H7 (cell line): Measurements from ENCODE around the gene SLC6A11. TPM values are rescaled to one million over a fixed set of nuclear protein-coding genes. Genes with fewer than 3 reads are reported as not detected.

ENCODE experiments used
- DNase-seq: peaks from one replicate; pipeline ENCODE4 v3.0.0; 2012
- H3K27me3 ChIP-seq: 2 replicates; pipeline ENCODE4 v1.6.0; 2011; ENCODE audit warnings: mild to moderate bottlenecking, low read length; ENCODE audit not compliant: control insufficient read depth, insufficient read depth
- H3K36me3 ChIP-seq: replicated peaks from 2 replicates; pipeline ENCODE4 v1.5.1; 2011; ENCODE audit warnings: low read length; ENCODE audit not compliant: control insufficient read depth, insufficient read depth
- H3K4me3 ChIP-seq: 2 replicates; pipeline ENCODE4 v1.5.1; 2011; ENCODE audit warnings: low read depth, mild to moderate bottlenecking, control low read depth, low read length, moderate library complexity; ENCODE audit not compliant: insufficient read depth
- total RNA-seq: library from RNA; depleted of rRNA; stranded (reverse); fragments of >200 nt; shearing (Covaris generic); gene quantifications from 2 replicates; pipeline ENCODE4 v1.2.3, GENCODE V29; 2014

SLC6A11 gene
- total RNA-seq, 1 experiment from 2014 or later, result 0.24 TPM

GRCh38 chr3:10779293-10779805 is 36.7 kb upstream of the SLC6A11 start:
- H3K27me3 ChIP-seq, result no peaks in the 10 kb centered on the region; the same call in 1 of the 2 replicates
- no peaks in the 10 kb centered on the region for H3K36me3 ChIP-seq
- DNase-seq, result no peak
- H3K4me3 ChIP-seq, result no peak overlapping the region

- no peak overlapping the region for H3K4me3 ChIP-seq
- DNase-seq, result no peak
- no peaks in the 10 kb centered on the region; the same call in 1 of the 2 replicates for H3K27me3 ChIP-seq
- H3K36me3 ChIP-seq, result no peaks in the 10 kb centered on the region
These were observed 35.8 kb upstream of the SLC6A11 start for GRCh38 chr3:10780243-10780642.

- no peak for DNase-seq
- H3K36me3 ChIP-seq, result no peaks in the 10 kb centered on the region
- H3K27me3 ChIP-seq, result no peaks in the 10 kb centered on the region; the same call in 1 of the 2 replicates
- no peak overlapping the region for H3K4me3 ChIP-seq
These were observed 35.1 kb upstream of the SLC6A11 start for GRCh38 chr3:10780922-10781321.

- Histone ChIP-seq H3K27me3 (no peaks in the 10 kb centered on the region; the same call in 1 of the 2 replicates), H3K36me3 (no peaks in the 10 kb centered on the region), H3K4me3 (no peak overlapping the region)
- no peak for DNase-seq
These were observed 34.0 kb upstream of the SLC6A11 start for GRCh38 chr3:10781981-10782380.

GRCh38 chr3:10783360-10784351 is 32.4 kb upstream of the SLC6A11 start:
- Histone ChIP-seq H3K27me3 (no peaks in the 10 kb centered on the region; the same call in 1 of the 2 replicates), H3K36me3 (no peaks in the 10 kb centered on the region), H3K4me3 (no peak overlapping the region)
- DNase-seq, result peak; percentile 75

GRCh38 chr3:10786640-10787039 is 29.4 kb upstream of the SLC6A11 start:
- Histone ChIP-seq H3K36me3 (no peaks in the 10 kb centered on the region), H3K27me3 (no peaks in the 10 kb centered on the region), H3K4me3 (no peak overlapping the region)
- DNase-seq, result no peak

- Histone ChIP-seq H3K36me3 (no peaks in the 10 kb centered on the region), H3K4me3 (no peak overlapping the region), H3K27me3 (no peaks in the 10 kb centered on the region)
- DNase-seq, result no peak
These were observed 27.6 kb upstream of the SLC6A11 start for GRCh38 chr3:10788451-10788850.

GRCh38 chr3:10790713-10791112 is 25.3 kb upstream of the SLC6A11 start:
- no peaks in the 10 kb centered on the region for H3K36me3 ChIP-seq
- H3K4me3 ChIP-seq, result no peak overlapping the region
- H3K27me3 ChIP-seq, result no peaks in the 10 kb centered on the region
- no peak for DNase-seq

- Histone ChIP-seq H3K27me3 (no peaks in the 10 kb centered on the region), H3K36me3 (no peaks in the 10 kb centered on the region), H3K4me3 (no peak overlapping the region)
- DNase-seq, result no peak
These were observed 23.8 kb upstream of the SLC6A11 start for GRCh38 chr3:10792208-10792607.

- no peak overlapping the region for H3K4me3 ChIP-seq
- no peaks in the 10 kb centered on the region for H3K36me3 ChIP-seq
- no peaks in the 10 kb centered on the region; the same call in 1 of the 2 replicates for H3K27me3 ChIP-seq
- DNase-seq, result no peak
These were observed 17.2 kb upstream of the SLC6A11 start for GRCh38 chr3:10798600-10799367.

GRCh38 chr3:10804183-10804648 is 11.8 kb upstream of the SLC6A11 start:
- Histone ChIP-seq H3K36me3 (no peaks in the 10 kb centered on the region), H3K4me3 (no peak overlapping the region), H3K27me3 (no peaks in the 10 kb centered on the region)
- DNase-seq, result no peak

GRCh38 chr3:10806006-10806405 is 10.0 kb upstream of the SLC6A11 start:
- Histone ChIP-seq H3K4me3 (no peak overlapping the region), H3K27me3 (no peaks in the 10 kb centered on the region), H3K36me3 (no peaks in the 10 kb centered on the region)
- no peak for DNase-seq

GRCh38 chr3:10808130-10808735 is 7.8 kb upstream of the SLC6A11 start:
- Histone ChIP-seq H3K27me3 (no peaks in the 10 kb centered on the region), H3K36me3 (no peaks in the 10 kb centered on the region), H3K4me3 (no peak overlapping the region)
- no peak for DNase-seq

GRCh38 chr3:10808974-10809373 is 7.1 kb upstream of the SLC6A11 start:
- Histone ChIP-seq H3K36me3 (no peaks in the 10 kb centered on the region), H3K4me3 (no peak overlapping the region), H3K27me3 (no peaks in the 10 kb centered on the region)
- no peak for DNase-seq
